Sigmoid colon (tissue), 7 donors: ENCODE measurements around the gene CDCA4. TPM values are rescaled to one million over a fixed set of nuclear protein-coding genes. Genes with fewer than 3 reads are reported as not detected.

Source experiments
- DNase-seq: peaks from one replicate; pipeline ENCODE4 v3.0.0-alpha.2; 2019
- H3K27ac ChIP-seq, 4 donors: fragments of 200-600 bp; sonication (generic); one replicate each; pipeline ENCODE4 v1.5.1; 2016 to 2019; ENCODE audit warnings: mild to moderate bottlenecking in 1 of 4
- H3K27me3 ChIP-seq, 3 donors: fragments of 200-600 bp; sonication (generic); one replicate each; pipeline ENCODE4 v1.5.1; 2019; ENCODE audit warnings: mild to moderate bottlenecking in 1 of 3
- H3K36me3 ChIP-seq, 4 donors: fragments of 200-600 bp; sonication (generic); one replicate each; pipeline ENCODE4 v1.5.1; 2016 to 2019
- H3K4me1 ChIP-seq, 4 donors: fragments of 200-600 bp; sonication (generic); one replicate each; pipeline ENCODE4 v1.5.1; 2017 to 2019
- H3K4me3 ChIP-seq, 4 donors: fragments of 200-600 bp; sonication (generic); one replicate each; pipeline ENCODE4 v1.5.1; 2017 to 2019; ENCODE audit warnings: mild to moderate bottlenecking in 2 of 4, moderate library complexity in 1 of 4
- H3K9me3 ChIP-seq, 4 donors: fragments of 200-600 bp in 3 of 4; sonication (generic) in 3 of 4; one replicate each; pipeline versions ENCODE4 v1.5.1 to v1.6.1; 2013 to 2019
- EP300 ChIP-seq, 4 donors: sonication (generic); formaldehyde crosslinking; IDR thresholded peaks; one replicate each; pipeline ENCODE4 v1.6.1; 2017; ENCODE audit warnings: antibody characterized with exemption in 4 of 4
- POLR2A ChIP-seq, 2 donors: fragments of 450-650 bp; IDR thresholded peaks; one replicate each; pipeline ENCODE4 v1.6.1; 2016; ENCODE audit warnings: antibody characterized with exemption in 2 of 2, mild to moderate bottlenecking in 2 of 2, moderate library complexity in 2 of 2
- POLR2AphosphoS5 ChIP-seq, 4 donors: sonication (generic); formaldehyde crosslinking; IDR thresholded peaks; one replicate each; pipeline ENCODE4 v1.6.1; 2017; ENCODE audit warnings: antibody characterized with exemption in 4 of 4
- WGBS, 2 donors: extraction: QIAGEN DNeasy Blood & Tissue Kit; methylation state at CpG; one replicate each; pipeline ENCODE4 v1.1.7; 2013; 5-methylcytosine and 5-hydroxymethylcytosine counted together
- intact Hi-C: fragments of 100-400 bp; cut with DNase I; formaldehyde crosslinking; loops from one replicate; pipeline ENCODE4 v1.15.1; 2023
- polyA plus RNA-seq, 3 donors: library from polyadenylated mRNA; stranded (reverse); fragments of 200-250 nt; gene quantifications; one replicate each; pipeline ENCODE4 v1.2.3, GENCODE V29; 2013
- total RNA-seq, 4 donors: library from RNA; depleted of rRNA; stranded (reverse); fragments of >200 nt; gene quantifications; one replicate each; pipeline ENCODE4 v1.1.0, GENCODE V29; 2016
- TF ChIP-seq, protein P1 (sequence below), 4 experiments: fragments of 450-650 bp in 3 of 4; fragments of 200-600 bp in 1 of 4; IDR thresholded peaks; one replicate each; pipeline ENCODE4 v1.5.1; 2016 to 2019; ENCODE audit warnings: antibody characterized with exemption in 4 of 4, mild to moderate bottlenecking in 3 of 4, moderate library complexity in 2 of 4
- donor health status: healthy with polysubstance abuse.
- donor health status: Bipolar disorder and iron deficiency.
- donor health status: healthy.

The CDCA4 gene
- total and polyA plus RNA-seq, 7 donors: 2.4 to 11.3 (median 5.4) TPM

DNA sequence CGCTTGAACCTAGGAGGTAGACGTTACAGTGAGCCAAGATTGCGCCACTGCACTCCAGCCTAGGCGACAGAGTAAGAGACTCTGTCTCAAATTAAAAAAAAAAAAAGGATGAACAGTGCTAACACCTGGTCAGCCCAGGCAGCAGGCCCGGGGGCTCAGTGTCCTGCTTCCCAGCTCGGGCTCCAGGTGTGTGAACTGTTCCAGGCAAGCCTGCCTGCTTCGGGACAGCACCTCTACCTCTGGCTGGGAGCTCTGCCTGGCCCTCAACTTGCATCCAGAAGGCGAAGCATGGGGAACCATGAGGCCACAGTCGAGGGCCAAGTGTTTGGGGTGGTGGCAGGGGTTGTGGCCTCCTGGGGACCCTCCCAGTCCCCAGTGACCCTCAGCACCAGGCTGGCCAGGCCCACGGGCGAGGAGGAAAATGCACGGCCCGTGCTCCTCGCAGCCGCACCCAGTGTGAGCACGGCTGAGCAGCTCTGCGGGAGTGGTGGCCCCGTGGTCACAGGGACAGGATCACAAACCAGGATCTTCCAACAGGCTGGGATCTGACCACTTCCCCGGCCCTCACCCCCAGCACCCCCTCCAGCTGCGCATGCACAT lies 15.5 kb downstream of the CDCA4 start:
- 76 to 86% methylated on average over 20 of the region's 20 CpGs for WGBS, 2 donors
- no peak for DNase-seq

DNA sequence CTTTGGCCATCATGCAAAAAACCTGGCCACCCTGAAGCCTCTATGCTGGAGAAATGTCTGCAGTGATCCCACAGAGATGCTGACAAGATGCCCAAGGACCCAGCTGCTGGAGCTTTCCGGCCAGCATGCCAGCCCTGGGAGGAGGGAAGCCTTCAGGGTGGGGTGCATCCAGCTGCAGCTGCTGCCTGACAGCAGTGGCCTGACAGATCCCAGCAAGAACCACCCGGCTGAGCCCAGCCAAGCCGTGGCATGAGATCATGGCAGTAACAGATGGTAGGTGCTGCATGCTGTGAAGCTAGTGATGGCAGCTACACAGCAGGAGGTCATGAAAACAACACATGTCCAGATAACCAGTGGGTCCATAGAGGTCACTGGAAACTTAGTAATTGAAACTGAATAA lies 21.5 kb downstream of the CDCA4 start:
- Histone ChIP-seq H3K4me3 (no peak overlapping the region), H3K27ac (no peak overlapping the region), H3K27me3 (no peaks in the 10 kb centered on the region), H3K36me3 (peaks cover 0 to 10% (median 4%) of the 10 kb centered on the region in 4 donors), H3K4me1 (peaks cover 0 to 3% (median 0%) of the 10 kb centered on the region in 4 donors), H3K9me3 (no peaks in the 10 kb centered on the region)
- WGBS, 2 donors: 95 to 98% methylated on average over 3 of the region's 3 CpGs
- intact Hi-C loops: no loop called here
- DNase-seq: no peak
- TF ChIP-seq POLR2A (IDR thresholded peaks at IDR 0.05) (no peak), EP300 (IDR thresholded peaks at IDR 0.05) (no peak), POLR2AphosphoS5 (IDR thresholded peaks at IDR 0.05) (no peak)
- TF ChIP-seq, protein P1, sequence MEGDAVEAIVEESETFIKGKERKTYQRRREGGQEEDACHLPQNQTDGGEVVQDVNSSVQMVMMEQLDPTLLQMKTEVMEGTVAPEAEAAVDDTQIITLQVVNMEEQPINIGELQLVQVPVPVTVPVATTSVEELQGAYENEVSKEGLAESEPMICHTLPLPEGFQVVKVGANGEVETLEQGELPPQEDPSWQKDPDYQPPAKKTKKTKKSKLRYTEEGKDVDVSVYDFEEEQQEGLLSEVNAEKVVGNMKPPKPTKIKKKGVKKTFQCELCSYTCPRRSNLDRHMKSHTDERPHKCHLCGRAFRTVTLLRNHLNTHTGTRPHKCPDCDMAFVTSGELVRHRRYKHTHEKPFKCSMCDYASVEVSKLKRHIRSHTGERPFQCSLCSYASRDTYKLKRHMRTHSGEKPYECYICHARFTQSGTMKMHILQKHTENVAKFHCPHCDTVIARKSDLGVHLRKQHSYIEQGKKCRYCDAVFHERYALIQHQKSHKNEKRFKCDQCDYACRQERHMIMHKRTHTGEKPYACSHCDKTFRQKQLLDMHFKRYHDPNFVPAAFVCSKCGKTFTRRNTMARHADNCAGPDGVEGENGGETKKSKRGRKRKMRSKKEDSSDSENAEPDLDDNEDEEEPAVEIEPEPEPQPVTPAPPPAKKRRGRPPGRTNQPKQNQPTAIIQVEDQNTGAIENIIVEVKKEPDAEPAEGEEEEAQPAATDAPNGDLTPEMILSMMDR (IDR thresholded peaks at IDR 0.05): no peak

More for the DNA sequence above, 15.5 kb downstream of the CDCA4 start:
- intact Hi-C loops: no loop called here
- H3K27ac ChIP-seq: no peak overlapping the region
- TF ChIP-seq POLR2AphosphoS5 (IDR thresholded peaks at IDR 0.05) (no peak), EP300 (IDR thresholded peaks at IDR 0.05) (no peak), POLR2A (IDR thresholded peaks at IDR 0.05) (no peak)
- TF ChIP-seq, protein P1 (IDR thresholded peaks at IDR 0.05): no peak
- H3K27me3 ChIP-seq: no peaks in the 10 kb centered on the region
- H3K4me3 ChIP-seq: no peak overlapping the region
- no peaks in the 10 kb centered on the region for H3K9me3 ChIP-seq
- peaks cover 0 to 8% (median 2%) of the 10 kb centered on the region in 4 donors for H3K4me1 ChIP-seq
- peaks cover 0 to 8% (median 0%) of the 10 kb centered on the region in 4 donors for H3K36me3 ChIP-seq

DNA sequence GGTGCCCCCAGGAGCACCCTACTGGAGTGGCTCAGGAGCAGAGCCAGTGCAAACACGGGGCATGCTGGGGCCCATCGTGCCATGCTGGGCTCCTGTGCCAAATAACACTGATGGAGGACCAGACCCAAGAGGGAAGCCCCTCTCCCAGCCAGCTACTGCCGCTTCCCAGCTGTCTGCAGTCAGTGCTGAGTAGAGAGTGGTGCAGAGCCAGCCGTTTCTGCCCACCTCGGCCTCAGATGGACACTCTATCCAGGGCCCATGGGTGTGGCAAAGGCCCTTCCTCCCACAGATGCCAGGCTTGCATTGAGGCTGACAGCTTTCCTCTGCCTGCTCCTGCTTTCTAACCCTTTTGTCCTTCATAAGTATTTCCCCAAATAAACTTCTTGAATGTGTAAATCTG lies 22.1 kb downstream of the CDCA4 start:
- intact Hi-C loops: no loop called here
- Histone ChIP-seq H3K36me3 (peaks cover 0 to 16% (median 4%) of the 10 kb centered on the region in 4 donors), H3K4me3 (no peak overlapping the region), H3K4me1 (peaks cover 0 to under 1% (median 0%) of the 10 kb centered on the region in 4 donors), H3K27me3 (no peaks in the 10 kb centered on the region), H3K27ac (no peak overlapping the region), H3K9me3 (no peaks in the 10 kb centered on the region)
- TF ChIP-seq EP300 (IDR thresholded peaks at IDR 0.05) (no peak), POLR2AphosphoS5 (IDR thresholded peaks at IDR 0.05) (no peak)
- TF ChIP-seq, protein P1 (IDR thresholded peaks at IDR 0.05): no peak
- 96% methylated on average over 5 of the region's 5 CpGs for WGBS, 2 donors
- no peak for DNase-seq

DNA sequence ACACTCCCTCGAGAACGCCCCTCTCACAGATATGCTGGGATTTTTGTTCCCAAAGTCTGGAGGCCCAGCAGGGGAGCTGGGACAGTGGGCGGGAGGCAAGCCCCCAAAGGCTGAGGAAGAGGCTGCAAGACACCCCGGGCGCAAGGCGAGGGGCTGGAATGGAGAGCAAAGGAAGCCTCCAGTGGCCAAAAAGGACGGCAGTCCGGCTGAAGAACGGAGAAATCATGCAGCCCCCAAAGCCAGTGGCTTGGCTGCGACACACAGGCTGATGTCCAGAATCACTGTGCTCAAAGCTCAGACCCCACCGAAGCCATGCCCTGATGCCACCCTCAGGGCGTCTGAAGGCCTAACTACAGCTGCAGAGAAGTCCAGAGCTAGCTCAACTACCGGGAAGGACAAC lies 24.4 kb downstream of the CDCA4 start:
- no peaks in the 10 kb centered on the region for H3K27me3 ChIP-seq
- H3K36me3 ChIP-seq: peaks cover 0 to 39% (median 10%) of the 10 kb centered on the region in 4 donors
- no peak overlapping the region for H3K27ac ChIP-seq
- H3K9me3 ChIP-seq: no peaks in the 10 kb centered on the region
- no peaks in the 10 kb centered on the region for H3K4me1 ChIP-seq
- TF ChIP-seq, protein P1 (IDR thresholded peaks at IDR 0.05): no peak
- TF ChIP-seq POLR2A (IDR thresholded peaks at IDR 0.05): no peak
- TF ChIP-seq EP300 (IDR thresholded peaks at IDR 0.05): no peak
- no peak for TF ChIP-seq POLR2AphosphoS5 (IDR thresholded peaks at IDR 0.05)
- no peak for DNase-seq
- intact Hi-C loops: no loop called here
- 95 to 96% methylated on average over 13 of the region's 13 CpGs for WGBS, 2 donors
- no peak overlapping the region for H3K4me3 ChIP-seq

DNA sequence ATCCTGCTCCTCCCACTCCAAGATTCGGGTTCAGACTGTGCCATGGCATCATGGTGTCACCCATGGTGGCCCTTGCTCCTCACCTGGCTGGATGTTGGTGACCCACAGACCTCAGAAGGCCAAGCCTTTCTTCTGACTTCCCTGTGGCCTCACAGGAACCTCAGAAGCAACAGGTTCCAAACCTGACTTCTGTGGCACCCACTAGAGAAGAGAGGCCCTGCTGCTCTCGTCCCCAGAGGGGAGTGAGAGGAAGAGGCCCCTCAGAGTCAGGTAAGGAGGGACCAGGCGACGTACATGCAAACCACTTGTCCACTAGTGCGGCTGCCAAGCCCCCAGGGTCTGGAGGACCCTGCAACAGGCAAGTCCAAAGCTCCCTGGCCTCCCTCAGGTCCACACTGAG lies 24.9 kb downstream of the CDCA4 start:
- TF ChIP-seq EP300 (IDR thresholded peaks at IDR 0.05) (no peak), POLR2A (IDR thresholded peaks at IDR 0.05) (no peak), POLR2AphosphoS5 (IDR thresholded peaks at IDR 0.05) (no peak)
- TF ChIP-seq, protein P1 (IDR thresholded peaks at IDR 0.05): no peak
- Histone ChIP-seq H3K27me3 (no peaks in the 10 kb centered on the region), H3K36me3 (peaks cover 0 to 43% (median 10%) of the 10 kb centered on the region in 4 donors), H3K4me3 (no peak overlapping the region), H3K27ac (no peak overlapping the region), H3K9me3 (no peaks in the 10 kb centered on the region), H3K4me1 (no peaks in the 10 kb centered on the region)
- intact Hi-C loops: no loop called here
- DNase-seq: no peak
- 94% methylated on average over 5 of the region's 5 CpGs for WGBS, 2 donors
